Activated T-cell treated with anti-CD3 and anti-CD28 coated beads for 24 hours (primary cell): ENCODE data around the gene TACC2.
"Not testable (repeated sequence)": the region's sequence is repeated elsewhere in the genome, so short reads cannot be mapped to it uniquely, and the experiment has no call there.

Experiments
- DNase-seq: peaks from one replicate; pipeline ENCODE4 v3.0.0-alpha.2; 2020; ENCODE audit warnings: low read depth

The TACC2 gene

GRCh38 chr10:122198631-122199030 lies 209.7 kb downstream of the TACC2 start:
- no peak for DNase-seq

GRCh38 chr10:122199070-122199469 lies 210.1 kb downstream of the TACC2 start:
- no peak for DNase-seq

- no peak for DNase-seq
Measured at GRCh38 chr10:122199689-122200088, 210.7 kb downstream of the TACC2 start.

GRCh38 chr10:122201401-122201800 lies 212.4 kb downstream of the TACC2 start:
- no peak for DNase-seq

GRCh38 chr10:122203180-122203579 lies 214.2 kb downstream of the TACC2 start:
- DNase-seq = not testable (repeated sequence)

- no peak for DNase-seq
Measured at GRCh38 chr10:122204691-122205489, 215.9 kb downstream of the TACC2 start.

- no peak for DNase-seq
Measured at GRCh38 chr10:122206471-122207065, 217.6 kb downstream of the TACC2 start.

GRCh38 chr10:122207163-122207562 lies 218.2 kb downstream of the TACC2 start:
- DNase-seq = no peak

- DNase-seq = no peak
Measured at GRCh38 chr10:122207596-122207995, 218.6 kb downstream of the TACC2 start.

GRCh38 chr10:122208571-122209430 lies 219.8 kb downstream of the TACC2 start:
- DNase-seq = no peak

GRCh38 chr10:122210481-122211265 lies 221.7 kb downstream of the TACC2 start:
- no peak for DNase-seq

GRCh38 chr10:122213364-122213763 lies 224.4 kb downstream of the TACC2 start:
- DNase-seq = no peak

GRCh38 chr10:122213766-122214165 lies 224.8 kb downstream of the TACC2 start:
- no peak for DNase-seq

- no peak for DNase-seq
Measured at GRCh38 chr10:122216047-122216446, 227.1 kb downstream of the TACC2 start.

GRCh38 chr10:122219340-122219739 lies 230.4 kb downstream of the TACC2 start:
- no peak for DNase-seq

GRCh38 chr10:122220736-122221135 lies 231.8 kb downstream of the TACC2 start:
- no peak for DNase-seq

- no peak for DNase-seq
Measured at GRCh38 chr10:122221958-122222357, 233.0 kb downstream of the TACC2 start.

- no peak for DNase-seq
Measured at GRCh38 chr10:122222638-122223037, 233.7 kb downstream of the TACC2 start.

- DNase-seq = no peak
Measured at GRCh38 chr10:122224159-122224558, 235.2 kb downstream of the TACC2 start.

- DNase-seq = no peak
Measured at GRCh38 chr10:122225330-122225729, 236.4 kb downstream of the TACC2 start.

GRCh38 chr10:122227754-122228153 lies 238.8 kb downstream of the TACC2 start:
- DNase-seq = no peak

GRCh38 chr10:122229666-122230065 lies 240.7 kb downstream of the TACC2 start:
- no peak for DNase-seq
